GM12801 (cell line): ENCODE data around the gene ASPA.

Experiments used
- CTCF ChIP-seq: IDR thresholded peaks from one replicate; pipeline ENCODE4 v1.5.1; 2011; ENCODE audit warnings: control low read depth; ENCODE audit not compliant: insufficient read length; ENCODE audit errors: extremely low read depth

ASPA gene

DNA sequence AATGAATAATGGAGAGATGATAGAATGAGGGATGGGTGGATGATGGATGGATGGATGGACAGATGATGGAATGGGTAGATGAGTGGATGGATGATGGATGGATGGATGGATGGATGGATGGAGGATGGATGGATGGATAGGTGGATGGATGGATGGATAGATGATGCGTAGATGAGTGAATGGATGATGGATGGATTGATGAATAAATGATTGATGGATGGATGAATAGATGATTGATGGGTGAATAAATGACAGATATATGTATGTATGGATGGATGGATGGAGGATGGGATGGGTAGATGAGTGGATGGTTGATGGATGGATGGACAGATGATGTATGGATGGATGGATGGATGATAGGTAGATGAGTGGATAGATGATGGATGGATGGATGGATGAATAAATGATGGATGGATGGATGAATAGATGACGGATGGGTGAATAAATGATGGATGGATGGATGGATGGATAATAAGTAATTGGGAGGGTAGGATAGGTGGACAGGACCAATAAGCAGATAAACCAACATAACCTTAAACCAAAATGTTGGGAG lies 73.9 kb downstream of the ASPA start:
- no peak for TF ChIP-seq CTCF

GRCh38 chr17:3551189-3551588 lies 75.4 kb downstream of the ASPA start:
- TF ChIP-seq CTCF: no peak

GRCh38 chr17:3552916-3553315 lies 77.1 kb downstream of the ASPA start:
- no peak for TF ChIP-seq CTCF
